ENCODE results near the gene TOM1L2. TPM values are rescaled to one million over a fixed set of nuclear protein-coding genes. Genes with fewer than 3 reads are reported as not detected.

The TOM1L2 gene
- total RNA-seq, 4 donors from 2014 or later = 119 to 555 (median 155) TPM

DNA sequence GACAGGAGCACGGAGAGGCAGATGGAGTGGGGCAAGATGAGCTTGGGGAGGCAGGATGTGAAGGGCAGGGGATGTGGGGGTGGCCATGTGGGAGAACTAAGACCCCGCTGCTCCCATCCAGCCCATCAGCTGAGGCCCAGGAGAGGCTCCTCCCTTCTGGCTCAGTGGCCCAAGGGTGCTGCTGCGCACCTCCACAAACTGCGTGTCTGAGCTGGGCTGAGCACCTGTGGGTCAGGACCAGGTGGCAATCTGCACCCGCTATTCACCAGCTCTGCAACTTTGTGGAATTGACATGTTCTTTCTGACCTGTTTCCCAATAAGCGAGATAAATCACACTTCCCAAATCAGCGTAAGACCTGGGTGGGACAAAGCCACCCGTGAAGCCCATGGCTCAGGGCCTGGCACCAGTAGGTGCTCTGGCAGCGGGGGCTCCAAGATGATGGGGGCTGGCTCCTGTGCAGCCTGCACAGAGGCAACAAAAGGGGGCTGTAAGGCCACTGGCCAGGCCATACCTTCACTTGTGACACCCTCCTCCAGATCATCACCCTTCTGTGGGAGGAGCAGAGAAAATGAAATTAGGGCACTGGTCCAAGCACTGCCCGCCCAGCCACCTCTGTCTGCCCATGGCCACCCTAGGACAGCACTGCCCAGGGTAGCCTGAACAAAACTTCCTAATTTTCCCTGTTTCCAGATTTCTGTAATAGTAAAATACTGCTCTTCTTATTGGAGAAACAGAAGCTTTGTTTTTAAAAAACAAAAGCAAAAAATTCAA lies 123.7 kb downstream of the TOM1L2 start:
- no peak for DNase-seq (ENCODE audit: low spot score in 2 of 2)
- WGBS, 2 donors = 76 to 77% methylated on average over 10 of the region's 10 CpGs
- no peak overlapping the region for H3K4me3 ChIP-seq (ENCODE audit: low read depth, poor library complexity, severe bottlenecking)
- TF ChIP-seq CTCF (IDR thresholded peaks at IDR 0.05) = no peak
- no peak for TF ChIP-seq POLR2A (IDR thresholded peaks at IDR 0.05)
- intact Hi-C loops (cut with DNase I; ENCODE audit: low total_unique reads) = no loop called here

- no peak for DNase-seq (ENCODE audit: low spot score in 2 of 2)
- TF ChIP-seq CTCF (IDR thresholded peaks at IDR 0.05) = no peak
- TF ChIP-seq POLR2A (IDR thresholded peaks at IDR 0.05) = no peak
- intact Hi-C loops (cut with DNase I; ENCODE audit: low total_unique reads) = no loop called here
- 86 to 94% methylated on average over 4 to 5 of the region's 5 CpGs for WGBS, 2 donors
- no peak overlapping the region for H3K4me3 ChIP-seq (ENCODE audit: low read depth, poor library complexity, severe bottlenecking)
Observed at GRCh38 chr17:17847726-17848125, 124.5 kb downstream of the TOM1L2 start.

DNA sequence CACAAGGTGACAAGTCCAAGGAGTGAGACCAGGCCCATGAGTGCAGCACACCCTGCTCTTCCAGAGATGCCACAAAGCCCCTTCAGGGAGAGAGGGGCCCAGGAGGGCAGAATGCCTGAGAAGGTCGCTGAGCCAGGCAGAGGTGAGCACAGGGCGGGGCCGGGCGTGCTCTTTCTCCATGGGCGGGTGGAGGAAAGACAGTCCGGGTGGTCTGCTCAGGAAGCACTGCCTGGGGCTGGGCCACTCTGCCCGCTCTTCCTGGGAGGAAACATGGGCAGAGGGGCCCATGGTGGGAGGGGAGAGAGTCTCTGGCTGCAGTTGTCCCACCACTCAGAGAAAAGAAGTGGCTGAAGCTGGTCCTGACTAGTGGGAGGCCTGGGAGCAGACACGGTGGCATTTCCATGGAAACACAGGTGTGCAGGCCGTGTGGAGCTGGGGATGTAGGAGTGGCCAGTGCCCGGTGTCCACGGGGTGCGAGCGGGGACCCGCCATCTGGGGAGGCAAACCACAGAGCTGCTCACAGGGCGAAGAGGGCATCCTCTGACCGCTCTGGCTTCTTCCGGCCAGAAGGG lies 125.0 kb downstream of the TOM1L2 start:
- WGBS, 2 donors = 73 to 80% methylated on average over 13 to 17 of the region's 17 CpGs
- DNase-seq (ENCODE audit: low spot score in 2 of 2) = no peak
- intact Hi-C loops (cut with DNase I; ENCODE audit: low total_unique reads) = no loop called here
- no peak overlapping the region for H3K4me3 ChIP-seq (ENCODE audit: low read depth, poor library complexity, severe bottlenecking)
- TF ChIP-seq CTCF (IDR thresholded peaks at IDR 0.05) (no peak), POLR2A (IDR thresholded peaks at IDR 0.05) (no peak)

DNA sequence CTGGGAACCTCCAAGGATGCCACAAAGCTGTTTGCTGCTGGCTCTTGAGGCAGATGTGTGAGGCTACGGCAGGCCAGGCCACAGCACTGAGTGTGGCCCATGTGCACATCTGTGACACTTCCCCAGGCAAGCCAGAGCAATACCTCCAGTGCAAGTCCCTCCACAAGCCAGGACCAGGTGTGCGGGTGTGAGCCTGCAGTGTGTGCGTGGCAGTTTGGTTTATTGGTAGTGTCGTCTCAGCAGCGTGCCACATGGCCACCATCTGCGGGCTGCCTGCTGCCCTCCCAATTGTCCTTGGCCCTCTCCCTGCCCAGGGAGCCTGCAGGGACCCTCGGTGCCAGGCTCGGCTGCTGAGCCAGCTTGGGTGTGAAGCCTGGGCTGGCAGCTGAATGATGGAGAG lies 125.6 kb downstream of the TOM1L2 start:
- intact Hi-C loops (cut with DNase I; ENCODE audit: low total_unique reads) = no loop called here
- no peak for DNase-seq (ENCODE audit: low spot score in 2 of 2)
- H3K4me3 ChIP-seq (ENCODE audit: low read depth, poor library complexity, severe bottlenecking) = no peak overlapping the region
- 83 to 84% methylated on average over 8 of the region's 8 CpGs for WGBS, 2 donors
- no peak for TF ChIP-seq CTCF (IDR thresholded peaks at IDR 0.05)
- TF ChIP-seq POLR2A (IDR thresholded peaks at IDR 0.05) = no peak

DNA sequence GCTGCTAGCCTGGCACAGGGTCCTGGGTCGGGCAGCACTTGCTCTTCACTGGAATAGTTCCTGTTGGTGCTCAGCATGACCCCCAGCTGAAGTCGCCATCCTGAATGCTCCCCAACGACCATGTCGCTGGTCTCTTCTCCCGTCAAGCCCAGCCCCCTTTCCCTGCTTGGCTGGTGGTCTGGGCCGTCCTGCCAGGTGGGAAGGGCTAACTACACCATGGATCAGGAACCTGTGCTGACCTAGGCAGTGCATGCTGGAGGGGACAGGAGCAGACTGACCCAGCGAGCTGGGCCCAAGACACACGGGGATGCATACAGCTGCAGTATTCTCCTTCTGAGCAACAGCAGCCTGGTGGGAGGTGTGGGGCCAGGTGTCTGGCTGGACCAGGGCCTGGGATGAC lies 126.2 kb downstream of the TOM1L2 start:
- H3K4me3 ChIP-seq (ENCODE audit: low read depth, poor library complexity, severe bottlenecking) = no peak overlapping the region
- intact Hi-C loops (cut with DNase I; ENCODE audit: low total_unique reads) = no loop called here
- no peak for DNase-seq (ENCODE audit: low spot score in 2 of 2)
- WGBS, 2 donors = 83 to 92% methylated on average over 7 to 8 of the region's 8 CpGs
- TF ChIP-seq CTCF (IDR thresholded peaks at IDR 0.05) = no peak
- TF ChIP-seq POLR2A (IDR thresholded peaks at IDR 0.05) = no peak

Measured in lower leg skin (tissue), 4 donors.